Astrocyte of the spinal cord (primary cell): ENCODE results near the gene ENOSF1.
A peak's percentile ranks its signal among the peaks of the same experiment; 100 is the strongest.

Experiments used
- DNase-seq: peaks from one replicate; pipeline ENCODE4 v3.0.0; 2011; ENCODE audit warnings: low read depth, low spot score
- H3K4me3 ChIP-seq: 2 replicates; pipeline ENCODE4 v1.5.1; 2011; ENCODE audit warnings: low read depth, mild to moderate bottlenecking, low read length, moderate library complexity
- CTCF ChIP-seq: IDR thresholded peaks from 2 replicates; pipeline ENCODE4 v1.5.1; 2012; ENCODE audit warnings: low read depth, mild to moderate bottlenecking, low read length, inconsistent platforms
- in situ Hi-C: cut with HindIII; loops from 2 replicates; pipeline ENCODE4 v1.10.0; 2017; ENCODE audit warnings: low sequenced_read_pairs

Gene ENOSF1

DNA sequence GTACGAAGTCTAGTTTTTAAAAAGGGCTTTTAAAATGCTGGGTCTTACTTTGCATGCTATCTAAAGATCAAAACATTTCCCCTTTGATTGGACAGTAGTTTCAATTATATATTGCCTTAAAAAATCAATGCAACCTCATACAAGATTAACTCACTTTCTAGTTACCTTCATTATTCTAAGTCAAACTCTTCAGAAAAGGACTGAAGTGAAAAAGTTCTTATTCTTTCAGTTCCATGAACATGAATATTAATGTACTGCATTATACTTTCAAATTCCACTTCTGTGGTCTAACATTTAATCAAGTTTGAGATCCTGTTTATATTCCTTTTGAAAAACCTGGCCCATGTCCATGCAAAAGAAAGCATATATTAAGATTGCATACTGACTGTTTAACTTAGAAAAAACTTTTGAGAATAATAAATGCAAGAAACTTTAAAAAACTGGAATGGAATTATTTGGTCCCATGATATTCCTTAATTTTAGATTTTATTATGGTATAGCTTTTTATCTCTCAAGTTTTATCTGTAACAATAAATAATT, 11.2 kb upstream of the ENOSF1 start:
- in situ Hi-C loops, result no loop called here
- no peak overlapping the region for H3K4me3 ChIP-seq
- TF ChIP-seq CTCF, result no peak
- DNase-seq, result no peak

DNA sequence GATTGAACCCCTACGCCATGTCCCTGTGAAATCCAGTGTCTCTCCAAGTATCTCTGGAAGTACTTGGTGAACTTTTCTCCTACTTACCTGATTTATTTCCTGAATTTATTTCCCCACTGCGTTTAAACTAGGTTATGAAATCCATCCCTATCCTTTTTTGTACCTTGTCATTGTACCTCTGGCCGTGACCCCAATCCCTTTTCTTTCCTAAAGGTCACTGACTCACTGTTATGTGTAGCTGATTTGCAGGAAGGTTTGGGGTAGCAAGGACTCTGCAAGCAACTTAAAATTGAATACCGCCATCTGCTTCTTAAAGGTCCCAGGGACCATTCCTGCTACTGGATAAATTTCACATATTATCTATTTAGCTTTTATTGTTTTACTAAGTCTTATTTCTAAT, 4.6 kb upstream of the ENOSF1 start:
- no peak overlapping the region for H3K4me3 ChIP-seq
- in situ Hi-C loops, result no loop called here
- no peak for TF ChIP-seq CTCF
- no peak for DNase-seq

DNA sequence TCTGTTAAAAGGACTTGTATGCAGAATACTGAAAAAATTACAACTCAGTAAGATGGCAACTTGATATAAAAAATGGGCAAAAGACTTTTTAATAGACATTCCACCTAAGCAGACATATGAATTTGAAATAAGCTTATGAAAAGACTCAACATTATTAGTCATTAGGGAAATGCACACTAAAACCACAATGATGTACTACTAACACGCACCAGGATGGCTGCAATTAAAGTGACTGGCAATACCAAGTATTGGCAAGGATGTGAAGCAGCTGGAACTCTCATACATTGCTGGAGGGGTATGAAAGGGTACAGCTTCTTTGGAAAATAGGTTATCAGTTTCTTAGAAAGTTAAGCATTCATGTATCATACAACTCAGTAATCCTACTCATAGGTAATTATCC, 3.2 kb upstream of the ENOSF1 start:
- DNase-seq, result peak; percentile 60
- H3K4me3 ChIP-seq, result no peak overlapping the region
- no peak for TF ChIP-seq CTCF
- in situ Hi-C loops, result no loop called here

DNA sequence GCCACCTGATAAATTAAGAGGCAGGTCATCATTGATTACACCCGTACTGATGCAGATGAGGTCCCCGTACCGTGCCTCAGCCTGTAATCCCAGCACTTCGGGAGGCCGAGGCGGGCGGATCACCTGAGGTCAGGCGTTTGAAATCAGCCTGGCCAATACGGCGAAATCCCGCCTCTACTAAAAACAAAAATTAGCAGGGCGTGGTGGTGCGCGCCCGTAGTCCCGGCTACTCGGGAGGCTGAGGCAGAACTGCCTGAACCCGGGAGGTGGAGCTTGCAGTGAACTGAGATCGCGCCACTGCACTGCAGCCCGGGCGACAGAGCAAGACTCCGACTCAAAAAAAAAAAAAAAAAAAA, 683 bp upstream of the ENOSF1 start:
- in situ Hi-C loops, result no loop called here
- no peak for TF ChIP-seq CTCF
- peak overlapping the region; percentile 70 for H3K4me3 ChIP-seq
- DNase-seq, result no peak

DNA sequence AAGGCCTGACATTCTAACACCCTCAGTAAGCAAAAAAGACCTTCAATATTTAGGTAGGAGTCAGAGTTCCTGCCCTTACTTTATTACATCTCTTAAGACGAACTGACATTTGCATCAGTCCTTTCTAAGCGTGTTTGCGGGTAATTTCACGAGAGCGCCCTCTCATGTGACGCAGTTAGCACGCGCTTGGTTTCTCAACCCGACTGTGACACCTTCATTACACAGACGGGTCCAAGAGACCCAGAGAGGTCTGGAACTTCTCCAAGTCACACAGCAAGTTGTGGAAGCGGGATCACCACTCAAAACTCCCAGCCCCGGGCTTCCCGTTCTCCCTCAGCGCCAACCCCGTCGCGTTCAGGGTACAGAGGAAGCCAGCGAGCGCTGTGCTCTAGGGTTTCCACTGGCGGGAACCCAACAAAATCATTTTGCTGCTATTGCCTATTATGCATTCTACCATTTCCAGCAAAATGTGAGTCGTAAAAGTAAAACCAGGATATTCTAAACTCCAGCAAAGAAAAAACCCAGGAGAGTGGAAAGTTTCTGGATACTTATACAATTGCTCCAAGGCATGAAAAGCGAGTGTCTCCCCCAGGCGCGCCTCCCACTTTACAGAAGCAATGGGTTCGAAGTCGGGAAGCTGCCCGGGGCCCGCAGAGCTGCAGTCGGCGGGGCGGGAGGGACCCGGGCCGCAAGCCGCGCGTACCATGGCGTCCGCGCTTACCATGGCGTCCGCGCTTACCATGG, 601 bp downstream of the ENOSF1 start:
- peak; percentile 83 for DNase-seq
- peak; percentile 13 for TF ChIP-seq CTCF
- in situ Hi-C loops, result no loop called here
- peak overlapping the region; percentile 70 for H3K4me3 ChIP-seq

- no peak for DNase-seq
- in situ Hi-C loops, result no loop called here
- peak overlapping the region; percentile 70 for H3K4me3 ChIP-seq
- no peak for TF ChIP-seq CTCF
Observed at GRCh38 chr18:711310-711656, 1.1 kb downstream of the ENOSF1 start.
